HG03159 (cell line): ENCODE results near the gene CFAP92.

Experiments used
- ATAC-seq: cut with Tn5 transposase; IDR thresholded peaks from one replicate; pipeline ENCODE4 v1.9.1; 2021; ENCODE audit warnings: mild to moderate bottlenecking, moderate library complexity; ENCODE audit not compliant: unreplicated experiment

CFAP92 gene

DNA sequence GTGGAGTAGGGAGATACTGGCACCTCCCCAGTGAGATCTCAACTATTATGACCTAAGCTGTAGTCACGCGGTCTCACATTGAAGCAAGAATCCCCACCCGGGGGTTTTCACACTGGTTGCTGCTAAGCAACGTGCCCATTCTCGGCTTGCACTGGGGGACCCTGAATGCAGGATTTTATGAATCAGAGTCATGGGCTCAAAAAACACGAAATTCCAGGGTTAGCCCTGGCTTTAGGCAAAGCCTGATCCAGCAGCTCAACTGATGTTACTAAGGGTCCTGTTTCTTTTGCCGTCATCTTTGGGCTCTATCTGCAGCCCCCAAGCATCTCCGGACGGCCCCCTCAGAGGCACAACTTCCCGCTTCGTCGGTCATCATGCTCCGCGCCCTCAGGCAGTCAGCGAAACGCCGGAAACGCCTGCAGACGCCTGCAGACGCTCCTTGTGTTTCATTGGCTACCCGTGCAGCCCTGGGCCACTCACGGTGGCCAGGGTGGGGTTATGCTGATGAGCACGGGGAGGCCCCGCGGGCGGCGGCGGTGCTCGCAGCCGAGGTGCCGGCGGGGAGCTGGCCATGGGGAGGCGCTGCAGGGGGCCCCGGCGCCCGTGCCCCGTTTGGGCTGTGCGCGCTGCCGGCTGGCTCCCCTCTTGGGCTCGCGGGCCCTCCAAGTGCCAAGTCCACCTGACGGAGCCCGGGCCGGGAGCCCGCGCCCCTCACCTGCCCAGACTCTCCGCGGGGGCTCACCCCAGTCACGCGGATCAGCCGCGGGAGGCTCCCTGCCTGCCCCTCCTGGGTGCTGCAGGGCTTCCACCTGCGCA, 33.1 kb upstream of the CFAP92 start:
- ATAC-seq, result peak; percentile 98

DNA sequence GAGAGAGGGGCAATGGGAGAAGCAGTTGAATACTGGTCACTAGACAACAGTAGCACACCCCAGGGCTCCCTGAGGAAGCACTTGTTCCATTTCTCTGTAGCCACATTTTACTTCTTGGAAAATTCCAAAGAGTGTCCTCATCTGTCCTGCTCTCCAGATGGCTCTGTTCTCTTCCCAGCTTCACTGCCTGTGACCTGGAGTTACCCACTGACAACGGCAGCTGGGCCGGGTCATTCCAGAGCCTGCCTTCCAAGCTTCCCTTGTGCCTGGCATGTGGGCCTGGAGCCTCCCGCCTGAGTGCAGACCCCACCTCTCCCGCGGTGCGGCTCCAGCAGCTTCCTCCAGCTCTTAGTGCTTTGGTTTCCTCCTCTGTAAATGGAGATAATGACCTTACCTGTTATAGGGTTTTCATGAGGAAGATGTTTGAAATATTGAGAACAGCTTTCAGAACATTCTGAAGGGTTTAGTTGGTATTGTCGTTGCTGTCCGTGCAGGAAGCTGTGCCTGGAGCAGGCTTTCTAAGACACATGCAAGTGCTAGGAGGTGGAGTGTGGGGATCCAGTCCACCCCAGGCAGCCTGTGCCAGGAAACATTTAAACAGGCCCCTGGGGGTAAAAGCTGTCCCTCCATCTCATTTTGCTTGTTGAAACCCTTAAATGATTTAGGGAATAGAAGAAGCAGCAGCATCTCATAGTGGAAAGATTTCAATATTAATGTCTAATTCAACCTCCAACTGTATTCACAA, 32.0 kb upstream of the CFAP92 start:
- no peak for ATAC-seq

DNA sequence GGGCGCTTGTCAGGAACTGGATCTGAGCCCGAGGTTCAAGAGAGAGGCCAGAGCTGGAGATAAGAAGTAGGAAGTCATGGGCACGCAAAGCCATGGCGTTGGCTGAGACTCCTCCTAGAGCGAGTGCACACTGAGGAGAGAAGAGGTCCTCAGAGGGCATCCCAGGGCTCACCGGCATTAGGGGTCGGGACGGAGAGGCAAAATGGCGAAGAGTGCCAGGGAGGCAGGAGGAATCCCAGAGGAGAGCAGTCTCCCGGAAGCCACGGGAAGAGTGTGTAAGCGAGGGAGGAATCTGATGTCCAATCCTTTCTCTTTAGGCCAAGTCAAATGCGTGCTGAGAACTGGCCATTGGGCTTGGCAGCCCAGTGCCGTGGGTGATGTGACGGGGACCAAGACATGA, 31.2 kb upstream of the CFAP92 start:
- no peak for ATAC-seq

DNA sequence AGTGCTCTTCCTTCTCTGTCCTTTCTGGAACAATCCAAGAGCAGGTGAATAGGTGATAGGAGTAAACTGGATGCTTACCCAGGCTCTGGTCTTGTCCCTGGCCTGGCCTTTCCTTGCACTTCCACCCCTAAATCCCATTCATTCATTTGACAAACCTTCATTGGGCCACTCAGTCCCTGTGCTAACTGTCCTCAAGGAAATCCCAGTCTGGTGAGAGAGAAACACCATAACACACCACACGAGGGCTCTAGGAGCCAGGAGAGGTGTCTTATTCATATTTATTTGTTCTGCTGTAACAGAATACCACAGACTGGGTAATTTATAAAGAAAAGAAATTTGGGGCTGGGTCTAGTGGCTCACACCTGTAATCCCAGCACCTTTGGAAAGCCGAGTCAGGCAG, 30.0 kb upstream of the CFAP92 start:
- ATAC-seq, result no peak

DNA sequence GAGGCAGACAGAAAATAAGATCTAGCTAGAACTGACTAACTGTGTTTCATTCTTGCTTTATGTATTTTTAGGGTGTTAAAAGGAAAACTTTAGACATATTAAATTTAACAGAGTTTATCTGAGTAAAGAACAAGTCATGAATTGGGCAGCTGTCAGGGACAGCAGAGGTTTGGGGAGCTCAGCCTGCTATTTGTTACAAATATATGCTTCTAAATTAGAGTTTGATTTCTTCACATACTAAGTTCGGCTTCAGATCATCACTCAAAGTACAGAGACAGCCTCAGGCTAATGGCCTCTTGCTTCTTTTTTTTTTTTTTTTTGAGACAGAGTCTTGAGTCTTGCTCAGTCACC, 29.1 kb upstream of the CFAP92 start:
- ATAC-seq, result no peak

DNA sequence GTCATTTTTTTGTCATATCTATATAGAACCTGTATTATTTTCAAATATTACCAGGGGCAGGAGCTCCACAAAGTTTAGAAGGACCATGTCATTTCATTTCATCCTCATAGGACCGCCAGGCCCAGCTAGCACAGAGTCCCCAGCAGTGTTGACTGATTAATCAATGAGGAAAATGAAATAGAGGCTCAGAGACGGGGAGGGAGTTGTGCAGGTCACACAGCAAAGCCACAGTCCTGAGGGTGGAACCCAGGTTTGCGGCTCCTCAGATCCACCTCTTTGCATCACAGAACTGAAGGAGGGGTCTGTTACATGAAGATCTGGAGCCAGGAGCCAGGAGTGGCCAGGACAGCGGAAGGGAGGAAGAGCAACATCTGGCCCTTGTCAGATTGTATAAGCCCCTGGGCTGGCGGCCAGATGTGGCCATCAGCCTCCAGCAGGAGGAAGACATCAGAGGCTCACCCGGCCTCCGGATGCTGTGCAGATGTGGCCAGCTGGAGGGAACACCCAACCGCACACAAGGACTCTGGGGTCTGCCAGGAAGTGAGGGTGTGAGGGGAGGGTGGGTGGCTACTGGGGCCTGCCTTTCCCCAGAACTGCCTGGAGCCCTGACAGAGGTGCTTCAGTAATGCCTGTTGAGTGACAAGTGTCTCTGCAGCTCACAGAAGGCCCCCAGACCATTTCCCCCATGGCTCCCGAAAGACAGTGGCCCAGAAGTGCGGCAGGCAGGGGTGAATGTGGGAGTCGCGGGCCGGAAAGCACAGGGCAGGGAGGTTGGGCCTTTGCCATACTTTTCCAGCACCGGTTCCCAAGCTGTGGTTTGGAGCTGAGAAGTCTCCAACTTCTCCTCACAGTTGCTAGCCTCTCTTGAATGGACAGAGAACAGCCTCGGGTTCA, 28.5 kb upstream of the CFAP92 start:
- ATAC-seq, result no peak

DNA sequence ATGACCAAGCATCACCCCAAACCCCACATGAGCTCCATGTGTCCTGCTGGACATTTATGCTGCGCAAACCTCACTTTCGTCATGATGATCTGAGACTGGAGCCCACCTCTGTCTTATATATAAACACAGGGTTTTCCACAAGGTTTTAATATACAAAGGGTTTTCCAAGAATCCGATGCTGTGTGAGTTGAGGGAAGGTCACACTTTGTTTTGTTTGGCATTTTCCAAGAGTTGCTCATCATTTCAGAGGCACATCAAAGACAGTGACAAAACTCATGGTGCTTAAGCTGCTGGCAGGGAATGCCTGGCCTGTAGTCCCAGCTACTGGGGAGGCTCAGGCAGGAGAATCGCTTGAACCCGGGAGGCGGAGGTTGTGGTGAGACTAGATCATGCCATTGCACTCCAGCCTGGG, 27.3 kb upstream of the CFAP92 start:
- no peak for ATAC-seq

DNA sequence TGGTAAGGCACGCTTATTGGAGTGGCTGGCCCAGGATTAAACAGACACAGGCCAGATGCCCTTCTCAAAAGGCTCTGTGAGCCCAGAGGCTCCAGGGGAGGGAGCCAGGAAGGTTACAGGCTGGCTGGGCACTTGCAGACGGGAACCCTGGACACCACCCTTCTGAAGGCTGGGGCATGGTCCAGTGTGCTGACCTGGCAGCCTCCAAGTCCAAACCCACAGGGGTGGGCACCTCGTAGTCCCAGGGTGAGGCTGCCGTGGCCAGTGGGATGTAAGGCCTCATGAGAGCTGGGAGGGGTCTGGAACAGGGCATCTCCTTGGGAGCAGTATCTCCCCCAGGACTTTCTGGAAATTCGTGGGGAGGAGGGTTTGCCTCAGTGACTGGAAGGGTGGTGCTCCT, 26.8 kb upstream of the CFAP92 start:
- no peak for ATAC-seq

DNA sequence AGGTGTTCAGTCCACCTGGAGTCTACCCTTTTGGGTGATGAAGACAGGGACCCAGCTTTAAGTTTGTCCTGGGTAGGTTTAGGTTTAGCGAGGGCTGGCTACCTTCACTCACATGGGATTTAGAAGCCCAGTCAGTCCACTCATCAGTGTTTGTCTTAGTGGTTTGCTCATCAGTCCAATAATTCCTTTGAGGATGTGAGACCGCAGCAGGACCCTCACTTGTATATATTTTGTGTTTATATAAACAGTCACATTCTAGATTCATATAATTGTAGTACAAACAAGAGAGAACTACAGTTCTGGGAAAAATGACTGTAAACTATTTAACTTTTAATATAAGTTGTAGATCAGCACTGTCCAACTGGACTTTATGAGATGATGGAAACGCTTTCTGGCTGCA, 25.4 kb upstream of the CFAP92 start:
- no peak for ATAC-seq

DNA sequence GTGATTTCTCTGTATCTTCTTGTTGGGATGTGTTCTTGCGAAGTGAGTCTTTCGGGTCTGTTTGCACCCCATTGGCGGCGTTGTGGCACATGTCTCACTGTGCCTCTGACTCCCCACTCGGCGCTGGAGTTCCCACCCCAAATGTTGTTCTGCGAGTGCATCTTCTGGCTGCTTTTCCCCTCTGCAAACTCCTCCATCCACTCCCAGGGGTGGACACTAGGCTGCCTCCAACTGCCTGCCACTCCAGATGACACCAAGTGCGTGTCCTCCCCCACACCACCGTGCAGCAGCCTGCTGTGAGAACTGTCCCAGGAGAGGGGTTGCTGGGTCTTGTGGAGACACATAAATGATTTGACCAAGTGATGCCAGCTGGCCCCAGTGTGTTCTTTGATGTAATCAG, 24.9 kb upstream of the CFAP92 start:
- ATAC-seq, result no peak

DNA sequence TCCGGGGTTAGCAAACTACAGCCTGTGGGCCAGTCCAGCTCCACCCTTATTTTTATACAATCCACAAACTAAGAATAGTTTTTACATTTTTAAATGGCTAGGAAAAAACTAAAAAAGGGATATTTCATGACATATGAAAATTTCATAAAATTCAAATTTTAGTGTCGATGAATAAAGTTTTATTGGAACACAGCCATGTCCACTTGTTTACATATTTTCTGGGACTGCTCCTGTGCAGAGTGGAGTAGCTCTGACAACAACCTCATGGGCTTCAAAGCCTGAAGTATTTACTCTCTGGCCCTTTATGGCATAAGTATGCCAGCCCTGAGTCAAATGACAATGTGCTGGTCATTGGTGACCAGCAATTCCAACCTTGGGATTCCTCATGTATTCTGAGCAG, 24.4 kb upstream of the CFAP92 start:
- no peak for ATAC-seq

DNA sequence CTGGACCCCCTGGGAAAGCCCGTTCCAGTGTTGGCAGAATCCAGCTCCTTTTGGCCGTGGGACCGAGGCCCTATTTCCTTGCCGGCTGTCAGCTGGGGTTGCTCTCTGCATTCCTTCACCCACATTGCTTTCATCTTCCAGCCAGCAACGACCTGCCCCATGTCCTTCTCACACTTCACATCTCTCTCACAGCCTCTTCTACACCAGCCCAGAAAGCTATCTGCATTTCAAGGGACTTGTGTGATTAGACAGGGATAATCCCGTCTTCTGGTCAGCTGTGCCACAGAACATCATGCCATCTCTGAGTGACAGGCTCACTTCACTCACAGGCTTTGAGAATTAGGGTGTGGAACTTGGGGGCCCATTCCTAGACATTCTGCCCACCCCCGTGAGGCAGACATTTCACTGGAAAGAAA, 23.6 kb upstream of the CFAP92 start:
- ATAC-seq, result no peak

DNA sequence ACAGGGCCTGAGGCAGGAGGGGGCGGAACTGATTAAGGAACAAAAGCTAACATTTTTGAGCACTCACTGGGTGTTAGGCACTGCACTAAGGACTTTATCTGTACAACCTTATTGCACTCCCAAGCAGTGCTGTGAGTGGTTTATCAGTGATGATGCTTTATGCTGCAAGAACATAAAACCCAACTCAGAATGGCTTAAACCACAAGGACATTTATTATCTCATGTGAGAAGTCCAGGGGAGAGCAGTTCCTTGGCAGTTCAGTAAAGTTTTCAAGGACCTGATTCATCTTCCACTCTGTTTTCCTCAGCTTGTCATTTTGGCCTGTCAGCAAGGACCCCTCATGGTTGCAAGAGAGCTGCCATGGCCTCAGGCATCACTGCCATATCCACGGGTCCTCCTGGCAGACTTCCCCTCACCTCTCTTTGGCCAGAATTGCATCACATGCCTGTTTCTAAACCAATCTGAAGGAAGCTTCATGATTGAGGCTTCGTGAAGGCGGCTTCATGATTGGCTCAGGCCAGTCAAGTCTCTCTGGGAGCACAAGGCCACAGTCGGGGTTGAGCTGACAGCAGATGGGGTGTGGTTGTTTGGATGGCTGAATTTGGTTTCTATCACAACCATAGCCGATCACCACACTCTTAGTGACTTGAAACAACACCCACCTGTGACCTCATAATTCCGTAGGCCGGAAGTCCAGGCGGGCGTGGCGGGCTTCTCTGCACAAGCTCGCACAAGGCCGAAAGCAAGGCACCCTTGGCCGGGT, 23.0 kb upstream of the CFAP92 start:
- ATAC-seq, result peak; percentile 59

DNA sequence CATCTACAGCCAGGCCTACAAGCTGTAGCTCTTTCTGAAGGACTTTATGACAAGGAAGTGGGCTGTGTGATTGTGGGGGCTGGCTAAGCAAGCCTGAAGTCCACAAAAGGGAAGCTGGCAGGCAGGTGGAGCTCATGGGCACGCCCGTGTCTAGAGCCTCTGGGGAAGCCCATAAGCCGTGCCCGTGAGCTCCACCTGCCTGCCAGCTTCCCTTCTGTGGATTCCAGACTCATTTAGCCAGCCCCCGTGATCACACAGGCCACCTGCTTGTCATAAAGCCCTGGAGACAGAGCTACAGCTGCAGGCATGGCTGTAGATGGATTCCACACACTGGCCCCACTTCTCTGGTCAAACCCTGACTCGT, 22.5 kb upstream of the CFAP92 start:
- ATAC-seq, result no peak

DNA sequence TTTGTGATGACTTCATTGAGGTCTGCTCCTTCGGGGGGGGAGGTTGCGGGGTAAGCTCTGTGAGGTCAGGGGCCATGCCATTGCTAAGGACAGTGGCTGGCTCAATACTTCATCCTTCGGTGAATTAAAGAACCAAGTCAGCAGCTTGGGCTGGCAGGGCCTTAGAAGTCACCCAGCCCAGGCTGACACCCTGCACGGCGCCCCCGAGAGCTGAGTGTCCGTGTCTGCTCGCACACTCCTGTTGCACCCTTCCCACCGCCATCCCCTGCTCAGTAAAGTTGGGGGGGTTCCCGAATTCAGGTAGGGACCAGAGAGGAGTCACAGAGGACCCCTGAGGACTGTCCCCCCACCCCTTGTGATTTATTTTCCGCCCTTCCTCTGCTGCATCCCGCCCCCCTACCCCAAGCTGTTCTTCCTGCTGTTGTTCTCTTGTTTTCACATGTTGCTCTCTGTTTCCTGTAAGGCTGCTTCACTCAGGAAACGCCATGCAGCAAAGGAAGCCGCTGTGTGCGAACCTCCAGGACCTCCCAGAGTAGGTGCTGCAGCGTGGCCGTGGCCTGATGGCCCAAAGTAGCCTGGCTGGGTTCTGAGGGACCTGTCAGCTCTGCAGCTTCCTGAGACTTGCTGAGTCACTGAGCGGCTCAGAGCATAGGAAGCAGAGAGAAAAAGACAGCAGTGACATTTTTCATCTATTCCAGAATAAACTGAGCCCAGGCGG, 21.7 kb upstream of the CFAP92 start:
- ATAC-seq, result no peak

DNA sequence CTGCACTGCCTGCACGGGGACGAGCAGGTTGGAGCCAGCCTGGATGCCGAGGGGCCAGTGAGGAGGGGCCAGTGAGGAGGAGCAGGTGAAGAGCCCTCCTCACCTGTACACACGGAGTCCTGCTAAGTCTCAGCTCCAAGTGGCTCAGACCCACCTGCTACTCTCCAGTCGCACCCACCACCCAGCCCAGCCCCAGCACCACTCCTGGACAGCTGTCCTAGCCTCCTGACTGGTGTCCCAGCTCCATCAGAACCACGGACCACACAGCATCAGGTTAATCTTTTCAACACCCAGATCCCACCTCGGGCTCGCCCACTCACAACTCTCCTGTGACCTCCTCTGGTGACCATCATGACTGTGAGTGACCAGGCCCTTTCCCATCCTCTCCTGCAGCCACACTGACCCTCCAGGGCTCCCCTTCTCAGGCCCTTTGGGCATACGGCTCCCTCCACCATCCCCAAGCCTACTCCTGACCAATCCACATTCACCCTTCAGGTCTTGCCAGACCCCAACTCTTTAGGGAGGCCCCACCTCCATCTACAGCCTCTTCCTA, 21.0 kb upstream of the CFAP92 start:
- ATAC-seq, result no peak

DNA sequence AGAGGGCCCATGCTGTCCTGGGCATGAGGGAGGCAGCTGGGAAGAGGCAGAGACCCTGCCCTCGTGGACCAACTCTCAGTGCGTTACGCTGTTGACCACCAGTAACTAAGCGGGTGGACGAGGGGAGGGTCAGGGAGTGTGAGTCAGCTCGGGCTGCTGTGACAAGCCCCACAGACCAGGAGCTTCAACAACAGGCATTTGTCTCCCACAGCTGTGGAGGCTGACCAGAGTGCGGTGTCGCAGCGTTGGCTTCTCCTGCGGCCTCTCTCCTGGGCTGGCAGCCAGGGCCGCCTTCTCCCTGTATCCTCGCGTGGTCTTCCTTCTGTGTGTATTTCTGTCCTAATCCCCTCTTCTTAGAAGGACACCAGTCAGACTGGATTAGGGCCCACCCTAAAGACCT, 20.3 kb upstream of the CFAP92 start:
- no peak for ATAC-seq

DNA sequence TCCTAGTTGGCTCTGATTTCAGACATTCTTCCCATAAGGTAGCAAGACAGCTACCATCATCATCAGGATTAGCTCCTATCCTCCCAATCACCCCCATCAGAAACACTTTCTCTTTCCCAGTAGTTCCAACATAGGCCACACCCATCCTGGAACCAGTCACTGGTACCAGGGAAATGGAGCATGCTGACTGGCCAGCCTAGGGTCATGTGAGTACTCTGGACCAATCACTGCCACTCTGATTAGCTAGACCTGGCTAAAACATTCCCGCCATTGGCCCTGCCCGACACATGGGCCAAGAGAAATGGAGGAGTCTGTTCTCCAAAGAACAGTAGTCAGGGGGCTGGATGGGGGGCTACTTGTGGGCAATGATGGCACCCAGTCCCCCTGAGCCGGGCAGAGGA, 19.6 kb upstream of the CFAP92 start:
- ATAC-seq, result no peak

DNA sequence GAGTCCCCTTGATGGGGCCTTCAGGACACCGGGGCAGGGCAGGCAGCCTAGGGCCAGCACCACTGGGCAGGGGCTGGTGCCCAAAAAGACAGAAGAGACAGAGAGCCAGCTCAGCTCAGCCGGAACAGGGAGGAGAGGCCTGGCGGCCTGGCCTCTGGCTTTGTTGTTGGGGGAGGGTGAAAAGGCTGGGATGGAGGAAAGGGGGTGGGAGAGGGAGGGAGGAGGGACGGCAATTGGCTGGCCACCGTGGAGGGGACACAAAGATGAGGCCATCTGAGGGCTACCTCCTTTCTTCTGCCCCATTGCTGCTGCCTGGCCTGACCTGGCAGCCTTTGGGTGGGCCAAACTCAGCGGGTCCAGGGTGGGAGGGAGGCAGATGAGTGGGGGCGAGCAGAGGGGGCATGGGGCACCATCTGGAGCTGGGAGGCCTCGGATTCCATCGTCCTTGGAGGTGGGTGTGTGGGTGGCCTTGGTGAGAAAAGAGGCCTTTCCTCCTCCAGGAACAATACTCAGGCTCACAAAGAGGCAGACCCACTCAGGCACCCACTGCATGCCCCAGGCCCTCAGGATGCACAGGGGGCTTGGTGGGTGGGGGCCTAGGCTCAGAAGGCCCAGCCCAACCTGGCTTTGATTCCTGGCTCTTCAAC, 16.6 kb upstream of the CFAP92 start:
- ATAC-seq, result no peak
